ENCODE data around the gene BCL2.
"Not testable (repeated sequence)": the region's sequence is repeated elsewhere in the genome, so short reads cannot be mapped to it uniquely, and the experiment has no call there.

BCL2 gene

GRCh38 chr18:63319383-63320122 lies at the start of gene BCL2:
BCL2 (minus strand) TSS chr18:63319769.
- peak in 2 of 4 experiments; percentile 24 to 35 for DNase-seq (ENCODE audit: low read depth in 4 of 4, low spot score in 1 of 4)

- DNase-seq (ENCODE audit: low read depth in 4 of 4, low spot score in 1 of 4): no peak
Observed at GRCh38 chr18:63368611-63369010, 49.0 kb upstream of the BCL2 start.

GRCh38 chr18:63367053-63367953 lies 47.7 kb upstream of the BCL2 start, which contains the start of gene KDSR:
KDSR (minus strand) TSS chr18:63367206; CDS start chr18:63367118, 88 bp downstream.
- peak; percentile 41 to 76 (median 69) for DNase-seq (ENCODE audit: low read depth in 4 of 4, low spot score in 1 of 4)

- DNase-seq (ENCODE audit: low read depth in 4 of 4, low spot score in 1 of 4): peak; percentile 26 to 73 (median 51)
Observed at GRCh38 chr18:63366213-63367052, 46.9 kb upstream of the BCL2 start.

- DNase-seq (ENCODE audit: low read depth in 4 of 4, low spot score in 1 of 4): peak in 1 of 4 experiments; percentile 1
Observed at GRCh38 chr18:63365876-63366212, 46.3 kb upstream of the BCL2 start.

GRCh38 chr18:63363951-63364350 lies 44.4 kb upstream of the BCL2 start:
- no peak for DNase-seq (ENCODE audit: low read depth in 4 of 4, low spot score in 1 of 4)

- DNase-seq (ENCODE audit: low read depth in 4 of 4, low spot score in 1 of 4): not testable (repeated sequence)
Observed at GRCh38 chr18:63363420-63363819, 43.9 kb upstream of the BCL2 start.

- no peak for DNase-seq (ENCODE audit: low read depth in 4 of 4, low spot score in 1 of 4)
Observed at GRCh38 chr18:63356272-63356896, 36.8 kb upstream of the BCL2 start.

- no peak for DNase-seq (ENCODE audit: low read depth in 4 of 4, low spot score in 1 of 4)
Observed at GRCh38 chr18:63350230-63350629, 30.7 kb upstream of the BCL2 start.

- DNase-seq (ENCODE audit: low read depth in 4 of 4, low spot score in 1 of 4): no peak
Observed at GRCh38 chr18:63348508-63349136, 29.1 kb upstream of the BCL2 start.

- no peak for DNase-seq (ENCODE audit: low read depth in 4 of 4, low spot score in 1 of 4)
Observed at GRCh38 chr18:63346480-63347183, 27.1 kb upstream of the BCL2 start.

- no peak for DNase-seq (ENCODE audit: low read depth in 4 of 4, low spot score in 1 of 4)
Observed at GRCh38 chr18:63346031-63346430, 26.5 kb upstream of the BCL2 start.

GRCh38 chr18:63344918-63345317 lies 25.3 kb upstream of the BCL2 start:
- no peak for DNase-seq (ENCODE audit: low read depth in 4 of 4, low spot score in 1 of 4)

GRCh38 chr18:63344263-63344662 lies 24.7 kb upstream of the BCL2 start:
- DNase-seq (ENCODE audit: low read depth in 4 of 4, low spot score in 1 of 4): no peak

GRCh38 chr18:63342206-63342605 lies 22.6 kb upstream of the BCL2 start:
- no peak for DNase-seq (ENCODE audit: low read depth in 4 of 4, low spot score in 1 of 4)

- peak in 1 of 4 experiments; percentile 8 for DNase-seq (ENCODE audit: low read depth in 4 of 4, low spot score in 1 of 4)
Observed at GRCh38 chr18:63339920-63340484, 20.4 kb upstream of the BCL2 start.

GRCh38 chr18:63336366-63337099 lies 17.0 kb upstream of the BCL2 start:
- DNase-seq (ENCODE audit: low read depth in 4 of 4, low spot score in 1 of 4): no peak

GRCh38 chr18:63331105-63331504 lies 11.5 kb upstream of the BCL2 start:
- DNase-seq (ENCODE audit: low read depth in 4 of 4, low spot score in 1 of 4): no peak

Data from stimulated activated CD4-positive, alpha-beta T cell treated with anti-CD3 and anti-CD28 coated beads, Interleukin-1b, Interleukin-23, amount 100 ng/mL, for 24 hours (primary cell).